Uterus (tissue), 4 donors: ENCODE measurements around the gene NAA40. TPM values are rescaled to one million over a fixed set of nuclear protein-coding genes. Genes with fewer than 3 reads are reported as not detected.

Experiments
- DNase-seq, 2 donors: peaks; one replicate each; pipeline ENCODE4 v3.0.0-alpha.2; 2019 to 2020
- H3K27ac ChIP-seq, 2 donors: fragments of 200-600 bp; sonication (generic); 1 replicate in 1 of 2; 2 replicates in 1 of 2; pipeline ENCODE4 v1.5.1; 2016 to 2018
- H3K27me3 ChIP-seq, 2 donors: fragments of 200-600 bp; sonication (generic); one replicate each; pipeline ENCODE4 v1.5.1; 2018 to 2019; ENCODE audit warnings: control low read depth in 1 of 2
- H3K36me3 ChIP-seq, 2 donors: fragments of 200-600 bp; sonication (generic); one replicate each; pipeline ENCODE4 v1.5.1; 2019; ENCODE audit warnings: control low read depth in 1 of 2
- H3K4me1 ChIP-seq, 2 donors: fragments of 200-600 bp; sonication (generic); one replicate each; pipeline ENCODE4 v1.5.1; 2018 to 2019; ENCODE audit warnings: control low read depth in 1 of 2
- H3K4me3 ChIP-seq, 2 donors: fragments of 200-600 bp; sonication (generic); 1 replicate in 1 of 2; 2 replicates in 1 of 2; pipeline ENCODE4 v1.5.1; 2018 to 2019; ENCODE audit warnings: mild to moderate bottlenecking in 1 of 2
- H3K9me3 ChIP-seq, 2 donors: fragments of 200-600 bp; sonication (generic); one replicate each; pipeline ENCODE4 v1.5.1; 2019; ENCODE audit warnings: control low read depth in 1 of 2
- POLR2A ChIP-seq, 2 donors: fragments of 450-650 bp; IDR thresholded peaks; one replicate each; pipeline ENCODE4 v1.6.1; 2016; ENCODE audit warnings: antibody characterized with exemption in 2 of 2, mild to moderate bottlenecking in 1 of 2, moderate library complexity in 1 of 2
- intact Hi-C: fragments of 100-400 bp; cut with DNase I; formaldehyde crosslinking; loops from one replicate; pipeline ENCODE4 v1.15.1; 2023; ENCODE audit warnings: low total_unique reads
- total RNA-seq, 4 donors: library from RNA; depleted of rRNA in 3 of 4; stranded (reverse); fragments of >200 nt in 3 of 4; gene quantifications; one replicate each; pipeline versions ENCODE4 v1.1.0 to v1.2.4, GENCODE V29; 2014 to 2023
- TF ChIP-seq, protein P1 (sequence below), 4 experiments: fragments of 200-600 bp in 2 of 4; fragments of 450-650 bp in 2 of 4; sonication (generic) in 2 of 4; IDR thresholded peaks; one replicate each; pipeline ENCODE4 v1.5.1; 2016 to 2019; ENCODE audit warnings: antibody characterized with exemption in 4 of 4, mild to moderate bottlenecking in 2 of 4, moderate library complexity in 1 of 4
- donor health status: DM: yes; HTN: yes; CAD: no.

NAA40 gene
- total RNA-seq, 4 donors from 2014 or later = 2.1 to 17.8 (median 9.2) TPM

- no peaks in the 10 kb centered on the region for H3K27me3 ChIP-seq
- no peak for DNase-seq
- intact Hi-C loops = loop anchor here (10.0 kb wide), 1 partner anchor 176 kb away; the partner anchor contains the start of gene ZFTA
- no peaks in the 10 kb centered on the region for H3K36me3 ChIP-seq
- TF ChIP-seq, protein P1, sequence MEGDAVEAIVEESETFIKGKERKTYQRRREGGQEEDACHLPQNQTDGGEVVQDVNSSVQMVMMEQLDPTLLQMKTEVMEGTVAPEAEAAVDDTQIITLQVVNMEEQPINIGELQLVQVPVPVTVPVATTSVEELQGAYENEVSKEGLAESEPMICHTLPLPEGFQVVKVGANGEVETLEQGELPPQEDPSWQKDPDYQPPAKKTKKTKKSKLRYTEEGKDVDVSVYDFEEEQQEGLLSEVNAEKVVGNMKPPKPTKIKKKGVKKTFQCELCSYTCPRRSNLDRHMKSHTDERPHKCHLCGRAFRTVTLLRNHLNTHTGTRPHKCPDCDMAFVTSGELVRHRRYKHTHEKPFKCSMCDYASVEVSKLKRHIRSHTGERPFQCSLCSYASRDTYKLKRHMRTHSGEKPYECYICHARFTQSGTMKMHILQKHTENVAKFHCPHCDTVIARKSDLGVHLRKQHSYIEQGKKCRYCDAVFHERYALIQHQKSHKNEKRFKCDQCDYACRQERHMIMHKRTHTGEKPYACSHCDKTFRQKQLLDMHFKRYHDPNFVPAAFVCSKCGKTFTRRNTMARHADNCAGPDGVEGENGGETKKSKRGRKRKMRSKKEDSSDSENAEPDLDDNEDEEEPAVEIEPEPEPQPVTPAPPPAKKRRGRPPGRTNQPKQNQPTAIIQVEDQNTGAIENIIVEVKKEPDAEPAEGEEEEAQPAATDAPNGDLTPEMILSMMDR (IDR thresholded peaks at IDR 0.05) = no peak
- TF ChIP-seq POLR2A (IDR thresholded peaks at IDR 0.05) = no peak
- no peak overlapping the region for H3K27ac ChIP-seq
- H3K9me3 ChIP-seq = no peaks in the 10 kb centered on the region
- H3K4me3 ChIP-seq = no peak overlapping the region
- H3K4me1 ChIP-seq = peaks cover 0 to 5% of the 10 kb centered on the region in 2 donors
These were observed 2.0 kb downstream of the NAA40 start for GRCh38 chr11:63940786-63941185.

- no peaks in the 10 kb centered on the region for H3K9me3 ChIP-seq
- no peak for TF ChIP-seq POLR2A (IDR thresholded peaks at IDR 0.05)
- TF ChIP-seq, protein P1 (IDR thresholded peaks at IDR 0.05) = no peak
- intact Hi-C loops = loop anchor here (10.0 kb wide), 1 partner anchor 177 kb away; the partner anchor contains the start of gene ZFTA
These were observed 3.1 kb downstream of the NAA40 start for GRCh38 chr11:63941901-63942300.

DNA sequence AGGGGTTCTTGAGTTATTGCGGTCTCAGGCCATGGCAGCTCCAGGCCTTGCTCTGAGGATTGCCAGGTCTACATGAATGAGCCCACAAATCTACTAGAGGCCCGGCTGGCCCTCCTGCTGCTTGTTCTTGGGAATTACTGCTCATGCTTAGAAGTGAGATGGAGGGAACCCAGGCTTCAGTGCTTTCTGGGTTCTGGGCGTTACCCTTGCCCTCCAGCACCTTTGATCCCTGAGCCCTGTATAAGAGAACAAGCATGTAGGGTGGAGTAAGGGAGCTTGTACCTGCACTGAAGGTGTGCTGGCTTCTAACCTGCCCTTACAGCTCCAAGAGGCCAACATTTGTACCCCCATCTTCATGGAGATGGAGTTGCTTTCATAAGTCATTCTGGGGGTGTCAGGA, 4.0 kb downstream of the NAA40 start:
- Histone ChIP-seq H3K27ac (no peak overlapping the region), H3K27me3 (no peaks in the 10 kb centered on the region), H3K4me3 (no peak overlapping the region), H3K9me3 (no peaks in the 10 kb centered on the region), H3K4me1 (peaks cover 0 to 5% of the 10 kb centered on the region in 2 donors), H3K36me3 (no peaks in the 10 kb centered on the region)
- no peak for DNase-seq
- TF ChIP-seq POLR2A (IDR thresholded peaks at IDR 0.05) = no peak
- TF ChIP-seq, protein P1 (IDR thresholded peaks at IDR 0.05) = no peak
- intact Hi-C loops = loop anchor here (10.0 kb wide), 1 partner anchor 178 kb away; the partner anchor contains the start of gene ZFTA

More at GRCh38 chr11:63941901-63942300, 3.1 kb downstream of the NAA40 start:
- DNase-seq = no peak
- H3K4me1 ChIP-seq = peaks cover 0 to 5% of the 10 kb centered on the region in 2 donors
- no peak overlapping the region for H3K4me3 ChIP-seq
- H3K27me3 ChIP-seq = no peaks in the 10 kb centered on the region
- H3K27ac ChIP-seq = no peak overlapping the region
- no peaks in the 10 kb centered on the region for H3K36me3 ChIP-seq

DNA sequence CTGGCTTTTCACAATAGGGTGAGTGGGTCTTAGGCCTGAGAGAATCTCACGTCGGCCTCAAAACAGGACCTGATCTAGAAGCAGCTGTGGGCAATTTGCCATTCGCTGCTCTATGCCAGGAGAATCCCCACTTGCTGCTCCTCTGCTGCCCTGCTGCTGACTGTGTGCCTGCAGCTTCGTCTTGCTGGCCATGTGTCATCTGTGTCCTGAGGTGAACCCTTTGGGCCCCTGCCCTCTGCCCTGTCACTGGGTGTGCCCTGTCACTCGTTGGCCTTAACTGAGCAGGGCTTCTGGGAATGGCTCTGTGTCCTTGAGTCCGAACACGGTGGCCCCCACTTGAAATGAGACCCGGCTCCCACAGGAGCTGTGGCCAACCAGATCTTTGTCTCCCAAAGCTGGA, 6.2 kb downstream of the NAA40 start:
- peak overlapping the region; percentile 11 to 48 for H3K27ac ChIP-seq
- H3K4me3 ChIP-seq = no peak overlapping the region
- no peaks in the 10 kb centered on the region for H3K27me3 ChIP-seq
- peak in 1 of 2 donors; percentile 26 for DNase-seq
- intact Hi-C loops = loop anchor here (10.0 kb wide), 1 partner anchor 180 kb away; the partner anchor contains the start of gene ZFTA
- TF ChIP-seq POLR2A (IDR thresholded peaks at IDR 0.05) = no peak
- TF ChIP-seq, protein P1 (IDR thresholded peaks at IDR 0.05) = no peak
- H3K4me1 ChIP-seq = peaks cover 0 to 5% of the 10 kb centered on the region in 2 donors
- no peaks in the 10 kb centered on the region for H3K9me3 ChIP-seq
- no peaks in the 10 kb centered on the region for H3K36me3 ChIP-seq

- intact Hi-C loops = loop anchor here (2.0 to 10.0 kb wide), 2 partner anchors 107 to 181 kb away; partner anchors contain the start of genes MARK2 and ZFTA
- H3K27me3 ChIP-seq = no peaks in the 10 kb centered on the region
- peak overlapping the region; percentile 11 to 48 for H3K27ac ChIP-seq
- H3K4me1 ChIP-seq = peaks cover 0 to 5% of the 10 kb centered on the region in 2 donors
- no peaks in the 10 kb centered on the region for H3K9me3 ChIP-seq
- no peak overlapping the region for H3K4me3 ChIP-seq
- no peaks in the 10 kb centered on the region for H3K36me3 ChIP-seq
- TF ChIP-seq, protein P1 (IDR thresholded peaks at IDR 0.05) = peak; percentile 77 to 92 (median 84)
- TF ChIP-seq POLR2A (IDR thresholded peaks at IDR 0.05) = no peak
- peak; percentile 76 to 78 for DNase-seq
These were observed 6.8 kb downstream of the NAA40 start for GRCh38 chr11:63945477-63946163.
